ENCODE measurements around the gene SOS1. TPM values are rescaled to one million over a fixed set of nuclear protein-coding genes. Genes with fewer than 3 reads are reported as not detected.

The SOS1 gene
- total and polyA plus RNA-seq, 2 of the 13 experiments (the other 11 are each of a cell fraction or from before 2014, with no cell fraction given): 20.8 to 60.4 TPM

DNA sequence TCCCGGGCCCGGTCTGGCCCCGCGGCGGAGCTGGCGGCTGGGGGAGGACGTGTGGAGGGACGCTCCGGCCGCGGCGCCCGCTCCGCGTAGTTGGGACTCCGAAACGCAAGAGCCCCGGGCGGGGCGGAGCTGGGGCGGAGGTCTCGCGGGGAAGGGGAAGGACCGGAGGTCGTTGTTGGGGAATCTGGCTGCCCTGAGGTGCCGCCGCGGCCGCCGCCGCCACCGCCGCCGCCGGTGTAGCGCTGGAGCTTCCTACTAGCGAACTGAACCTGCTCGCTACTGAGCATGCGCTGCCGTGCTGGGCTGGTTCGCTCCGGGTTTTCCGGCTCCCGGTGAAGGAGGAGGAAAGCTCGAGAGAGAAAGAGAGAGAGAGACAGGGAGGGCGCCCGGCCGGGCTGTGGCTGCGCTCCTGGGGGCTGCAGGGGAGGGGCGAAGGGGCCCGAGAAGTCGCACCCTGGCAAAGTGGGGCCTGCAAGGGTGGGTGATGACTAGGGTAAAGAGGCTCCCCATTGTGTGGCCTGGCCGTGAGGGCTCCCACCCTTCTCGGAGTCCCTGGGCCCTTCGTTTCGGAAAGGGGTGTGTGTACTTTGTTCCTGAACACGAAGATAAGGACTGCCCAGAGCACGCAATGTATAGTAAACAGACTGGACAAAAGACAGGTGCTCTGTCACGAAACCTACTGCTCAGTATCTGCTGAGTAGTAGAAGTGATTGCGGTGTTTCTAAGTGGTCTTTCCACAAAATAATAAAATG, at the start of gene SOS1 (continued):
- TF ChIP-seq SOX13 (IDR thresholded peaks at IDR 0.05): peak; percentile 76
- TF ChIP-seq SOX13 (CRISPR knock-in tag; conservative IDR thresholded peaks at IDR 0.05 in 1 of 2, IDR thresholded peaks at IDR 0.05 in 1 of 2): peak in 1 of 2 experiments; percentile 91; a peak in 2 of 4 replicates
- peak; percentile 83 for TF ChIP-seq KMT2B (CRISPR knock-in tag; IDR thresholded peaks at IDR 0.05)
- peak; percentile 82; the same call in 1 of the 2 replicates for TF ChIP-seq THAP9 (CRISPR knock-in tag; IDR thresholded peaks at IDR 0.05; ENCODE audit: borderline replicate concordance)
- no peak for TF ChIP-seq ZNF460 (CRISPR knock-in tag; IDR thresholded peaks at IDR 0.05; ENCODE audit: borderline replicate concordance)
- 0 out of 2 replicates have a peak, but pooled peaks have one; percentile 34 for TF ChIP-seq PBX3 (CRISPR knock-in tag; IDR thresholded peaks at IDR 0.05; ENCODE audit: borderline replicate concordance)
- peak; percentile 72; the same call in 1 of the 2 replicates for TF ChIP-seq ZNF281 (CRISPR knock-in tag; IDR thresholded peaks at IDR 0.05; ENCODE audit: borderline replicate concordance)
- TF ChIP-seq ZNF724P (CRISPR knock-in tag; IDR thresholded peaks at IDR 0.05; ENCODE audit: borderline replicate concordance): peak; percentile 93
- peak; percentile 86 for TF ChIP-seq MEIS2 (CRISPR knock-in tag; IDR thresholded peaks at IDR 0.05)
- TF ChIP-seq KIAA2018 (CRISPR knock-in tag; IDR thresholded peaks at IDR 0.05; ENCODE audit: borderline replicate concordance): no peak
- TF ChIP-seq ZNF432 (CRISPR knock-in tag; IDR thresholded peaks at IDR 0.05; ENCODE audit: borderline replicate concordance): no peak
- peak; percentile 8; the same call in 1 of the 2 replicates for TF ChIP-seq NFYC (CRISPR knock-in tag; IDR thresholded peaks at IDR 0.05)

Data from HepG2 (cell line).